Activated CD8-positive, alpha-beta memory T cell treated with anti-CD3 and anti-CD28 coated beads, Interleukin-2, amount 50 U/mL, for 24 hours (primary cell): Measurements from ENCODE around the gene TSSK2.

Source experiments
- DNase-seq: peaks from one replicate; pipeline ENCODE4 v3.0.0-alpha.2; 2020; ENCODE audit errors: extremely low read depth

The TSSK2 gene

DNA sequence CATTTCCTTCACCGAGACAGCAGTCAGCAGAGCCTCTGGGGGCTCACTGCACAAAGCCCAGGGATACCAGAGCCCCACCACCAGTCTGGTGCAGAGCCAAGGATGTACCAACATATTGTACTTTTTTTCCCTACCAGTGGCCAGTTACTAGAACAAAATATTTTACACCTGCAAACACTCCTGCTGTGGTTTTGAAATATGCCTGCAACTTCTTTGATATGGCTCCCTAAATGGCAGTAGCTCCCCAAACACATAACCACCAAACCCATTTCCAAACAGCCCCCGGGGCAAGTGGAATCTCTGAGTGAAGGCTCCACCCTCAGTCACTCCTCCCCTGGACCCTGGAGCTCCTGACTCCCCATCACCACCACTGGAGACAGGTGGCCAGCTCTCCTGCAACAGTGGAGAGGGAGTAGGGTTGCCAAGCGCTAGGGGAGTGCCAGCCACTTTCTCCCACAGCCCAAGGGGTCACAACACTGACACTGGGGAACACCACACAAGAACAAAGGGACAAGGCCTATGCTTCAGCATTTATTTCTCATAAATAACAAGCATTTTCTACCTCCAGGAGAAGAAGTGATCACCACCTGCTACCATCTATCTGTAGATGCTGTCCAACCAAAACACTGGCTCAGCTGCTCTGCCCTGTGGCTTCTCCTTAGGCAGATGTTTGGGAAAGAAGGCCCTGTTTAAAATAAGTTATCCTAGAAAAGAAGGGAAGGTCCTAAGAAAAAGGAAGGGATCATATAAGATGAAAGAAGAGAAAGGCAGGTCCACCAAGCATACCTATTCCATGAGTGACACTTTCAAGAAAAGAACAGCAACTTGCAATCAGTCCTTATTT, 24.0 kb upstream of the TSSK2 start:
- DNase-seq, result no peak

- no peak for DNase-seq
Observed at GRCh38 chr22:19107730-19108074, 23.4 kb upstream of the TSSK2 start.

DNA sequence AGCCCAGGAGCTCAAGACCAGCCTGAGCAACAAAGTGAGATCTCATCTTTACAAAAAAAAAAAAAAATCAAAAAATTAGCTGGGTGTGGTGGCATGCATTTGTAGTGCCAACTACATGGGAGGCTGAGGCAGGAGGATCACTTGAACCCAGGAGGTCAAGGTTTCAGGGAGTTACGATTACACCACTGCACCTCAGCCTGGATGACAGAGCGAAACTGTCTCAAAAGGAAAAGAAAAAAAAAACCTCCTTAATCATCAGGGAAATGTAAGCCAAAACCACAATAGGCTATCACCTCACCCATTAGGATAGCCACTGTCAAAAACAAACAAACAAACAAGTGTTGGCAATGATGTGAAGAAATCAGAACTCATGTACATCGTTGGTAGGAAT, 22.3 kb upstream of the TSSK2 start:
- no peak for DNase-seq

DNA sequence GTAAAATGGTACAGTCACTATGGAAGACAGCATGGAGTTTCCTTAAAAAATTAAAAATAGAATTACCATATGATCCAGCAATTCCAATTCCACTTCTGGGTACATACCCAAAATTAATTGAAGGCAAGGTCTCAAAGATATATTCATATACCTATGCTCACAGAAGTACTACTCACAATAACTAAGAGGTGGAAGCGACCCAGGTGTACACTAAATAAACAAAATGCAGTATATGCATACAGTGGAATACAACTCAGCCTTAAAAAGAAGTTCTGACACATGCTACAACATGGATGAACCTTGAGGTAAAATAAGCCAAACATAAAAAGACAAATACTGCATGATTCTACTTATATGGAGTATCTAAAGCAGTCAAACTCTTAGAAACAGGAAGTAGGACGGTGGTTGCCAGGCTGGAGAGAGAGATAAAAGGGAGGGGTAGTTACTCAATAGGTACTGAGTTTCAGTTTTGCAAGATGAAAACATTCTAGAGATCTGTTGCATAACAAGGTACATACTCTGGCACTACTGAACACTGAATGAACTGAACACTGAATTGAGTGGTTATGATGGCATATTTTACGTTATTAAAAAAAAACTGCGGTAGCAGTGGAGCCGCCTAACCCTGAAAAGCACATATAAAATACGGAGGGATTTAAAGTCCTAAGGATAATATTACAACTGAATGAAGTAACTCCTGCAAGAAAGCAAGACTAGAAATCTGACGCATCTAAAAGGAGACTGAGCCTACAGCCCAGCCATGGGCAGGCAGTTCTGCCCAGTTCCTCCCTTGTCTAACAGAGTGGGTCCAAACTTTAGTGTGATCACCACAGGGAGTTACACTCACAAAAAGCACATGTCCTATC, 21.7 kb upstream of the TSSK2 start:
- no peak for DNase-seq

DNA sequence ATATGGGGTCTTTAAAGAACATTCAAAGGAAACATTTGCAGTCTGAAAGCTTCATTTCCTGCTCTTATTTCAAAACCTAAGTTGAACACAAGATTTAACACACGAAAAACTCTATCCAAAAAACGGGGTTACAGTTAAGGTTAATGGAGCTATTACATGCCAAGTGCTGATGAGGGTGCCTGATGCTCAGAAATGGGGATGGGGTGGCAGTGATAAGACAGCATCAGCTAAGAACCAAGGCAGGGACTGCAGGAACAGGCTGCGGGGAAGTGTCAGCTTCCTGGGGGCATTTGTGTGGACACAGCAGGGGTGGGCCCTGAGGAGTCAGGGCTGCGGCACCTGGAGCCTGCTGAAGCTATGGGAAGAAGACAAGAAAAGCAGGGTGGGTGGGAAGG, 21.0 kb upstream of the TSSK2 start:
- DNase-seq, result no peak

DNA sequence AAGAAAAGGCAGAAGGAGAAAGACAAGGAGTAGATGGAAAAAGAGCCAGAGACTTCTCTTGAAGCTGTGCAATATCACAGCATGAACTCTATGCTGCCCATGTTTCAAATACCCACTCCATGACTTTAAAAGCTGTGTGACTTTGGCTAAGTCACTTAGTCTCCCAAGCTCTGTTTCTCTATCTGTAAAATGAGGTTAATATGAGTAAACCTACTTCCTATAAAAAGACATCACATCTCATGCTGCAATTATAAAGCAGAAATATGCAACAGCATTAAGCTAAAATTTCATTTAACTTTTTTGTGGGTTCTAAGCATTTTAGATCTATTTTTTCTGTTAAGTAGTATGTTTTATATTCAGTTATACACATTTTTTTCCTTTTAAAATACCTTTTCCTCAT, 20.5 kb upstream of the TSSK2 start:
- no peak for DNase-seq

DNA sequence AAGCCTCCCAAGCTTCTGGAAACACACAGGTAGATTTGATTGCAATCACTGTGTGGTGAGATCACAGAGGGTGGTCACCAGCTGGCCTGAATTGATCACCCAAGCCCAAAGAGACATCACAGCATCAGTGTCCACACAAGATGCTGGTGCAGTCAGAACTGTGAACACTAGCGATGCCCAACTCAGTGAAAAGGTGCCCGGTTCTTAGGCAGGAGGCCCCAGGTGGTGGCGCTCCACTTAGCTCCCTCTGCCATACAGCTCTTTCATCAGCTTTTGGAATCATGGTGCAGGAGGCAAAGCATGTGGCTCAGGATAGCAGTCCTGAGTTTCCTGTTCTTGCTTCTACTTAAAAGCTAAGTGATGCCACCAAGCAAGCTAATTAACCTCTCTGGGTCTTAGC, 20.0 kb upstream of the TSSK2 start:
- no peak for DNase-seq

GRCh38 chr22:19111584-19111983, 19.5 kb upstream of the TSSK2 start:
- DNase-seq, result no peak

- DNase-seq, result no peak
Observed at GRCh38 chr22:19113429-19113828, 17.7 kb upstream of the TSSK2 start.

- no peak for DNase-seq
Observed at GRCh38 chr22:19114984-19115552, 16.0 kb upstream of the TSSK2 start.

- no peak for DNase-seq
Observed at GRCh38 chr22:19115628-19116027, 15.5 kb upstream of the TSSK2 start.

DNA sequence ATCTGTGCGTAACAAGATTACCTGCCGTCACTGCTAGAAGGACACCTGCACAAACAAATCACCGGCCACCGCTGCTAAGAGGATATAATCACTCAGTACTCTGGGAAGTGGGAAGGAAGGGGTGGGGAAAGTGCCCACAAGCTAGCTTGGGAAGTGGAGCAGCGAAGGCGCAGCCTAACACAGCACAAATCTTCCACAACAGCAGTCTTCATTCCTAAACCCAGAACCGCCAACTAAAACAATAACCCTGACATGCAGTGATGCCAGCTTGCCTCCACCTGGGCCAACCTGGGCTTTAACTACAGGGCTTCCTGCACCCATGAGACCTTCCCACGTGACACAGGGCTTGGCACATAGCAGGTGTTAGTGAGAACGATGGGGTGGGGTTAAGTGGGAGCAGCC, 14.0 kb upstream of the TSSK2 start:
- DNase-seq, result no peak

- DNase-seq, result no peak
Observed at GRCh38 chr22:19118329-19118880, 12.7 kb upstream of the TSSK2 start.

GRCh38 chr22:19119949-19120348, 11.2 kb upstream of the TSSK2 start:
- no peak for DNase-seq

DNA sequence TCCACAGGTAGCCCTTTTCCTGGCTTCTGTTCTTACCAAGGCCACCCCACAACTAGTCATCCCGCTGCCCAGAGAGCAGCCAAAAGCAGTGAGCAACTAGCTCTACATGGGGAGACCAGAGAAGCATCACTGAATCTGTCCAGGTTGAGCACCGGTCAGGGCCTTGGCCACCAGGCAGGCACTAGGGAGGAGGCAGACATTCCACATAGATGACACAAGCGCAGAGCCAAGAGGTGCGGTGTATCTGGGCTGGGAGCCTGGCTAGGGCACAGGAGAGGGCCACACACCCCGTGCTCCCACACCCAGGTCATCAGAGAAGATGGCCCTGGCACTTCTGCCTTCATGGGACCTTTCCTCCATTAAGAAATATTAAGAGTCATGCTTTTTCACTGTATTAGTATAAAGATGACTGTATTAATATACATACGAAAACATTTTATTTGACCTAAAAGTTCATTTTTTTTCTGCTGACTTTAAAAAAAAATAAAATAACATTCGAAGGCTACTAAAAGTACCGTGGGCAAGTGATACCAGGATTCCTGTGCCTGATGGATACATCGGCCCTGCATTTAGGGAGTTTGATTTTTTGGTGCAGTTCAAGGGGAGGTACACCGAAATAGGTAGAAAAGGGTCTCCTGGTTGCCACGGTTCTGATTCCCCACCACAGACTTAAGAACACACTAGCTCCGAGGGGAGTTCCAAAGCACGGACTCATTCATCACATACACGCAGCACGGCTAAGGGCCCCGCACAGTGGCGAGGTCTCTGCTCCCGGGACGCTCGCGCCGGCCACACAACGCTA, 10.1 kb upstream of the TSSK2 start:
- no peak for DNase-seq

DNA sequence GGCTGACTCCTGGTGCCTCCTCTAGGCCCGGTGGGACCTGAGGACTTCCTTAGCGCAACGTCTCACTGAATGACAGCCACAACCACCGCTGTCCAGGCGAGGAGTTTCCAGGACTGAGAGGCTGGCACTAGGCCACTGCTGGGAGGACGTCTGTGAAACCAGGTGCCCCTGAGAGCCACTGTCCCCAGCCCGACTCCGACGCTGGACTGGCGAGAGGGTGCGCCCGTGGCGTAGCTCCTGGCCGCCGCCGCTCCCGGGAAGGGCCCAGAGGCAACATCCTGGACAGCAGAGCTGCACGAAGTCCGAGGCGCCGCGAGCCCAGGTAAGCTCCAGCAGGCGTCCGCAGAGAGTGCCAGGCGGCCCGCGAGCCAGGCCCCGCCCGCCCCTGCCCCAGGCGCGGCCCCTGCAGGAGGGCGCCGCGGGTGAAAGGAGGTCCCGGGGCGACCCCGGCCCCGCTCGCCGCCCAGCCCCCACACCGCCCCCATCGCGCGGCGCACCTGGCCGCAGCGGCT, 9.4 kb upstream of the TSSK2 start:
- no peak for DNase-seq

GRCh38 chr22:19122143-19122751, 8.9 kb upstream of the TSSK2 start, which contains the start of gene DGCR2:
Gene DGCR2 (minus strand): TSS chr22:19122412. CDS start chr22:19122206, 206 bp downstream.
- peak; percentile 88 for DNase-seq

- no peak for DNase-seq
Observed at GRCh38 chr22:19122752-19123492, 8.2 kb upstream of the TSSK2 start.

DNA sequence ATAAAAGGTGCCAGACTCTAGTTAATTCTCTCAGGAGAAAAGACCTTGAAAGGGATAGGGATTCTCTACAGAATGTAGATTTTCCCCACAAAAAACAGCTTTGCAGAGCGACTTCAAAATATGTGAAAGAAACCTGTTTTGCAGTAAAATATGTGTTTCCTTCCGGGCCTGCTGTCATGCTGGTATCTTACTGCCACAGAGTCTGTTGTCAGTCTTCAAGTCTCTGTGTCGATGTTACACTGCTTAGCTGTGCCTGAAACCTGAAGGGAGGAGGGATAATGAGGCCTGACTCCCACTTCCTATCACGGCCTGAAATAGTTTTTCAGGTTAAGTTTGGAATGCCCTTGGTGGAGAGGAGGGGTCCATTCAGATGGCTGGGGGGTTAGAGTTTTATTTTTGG, 7.2 kb upstream of the TSSK2 start:
- DNase-seq, result no peak

GRCh38 chr22:19124377-19124776, 6.7 kb upstream of the TSSK2 start:
- no peak for DNase-seq
